Endothelial cell of umbilical vein (primary cell): ENCODE results near the gene PRTN3. TPM values are rescaled to one million over a fixed set of nuclear protein-coding genes. Genes with fewer than 3 reads are reported as not detected.
A peak's percentile ranks its signal among the peaks of the same experiment; 100 is the strongest.

Experiments used
- BruUV-seq: library from RNA; stranded (reverse); fragments of 400-500 nt; replicated peaks from 2 replicates; lab custom pipeline; 2021; lab: Mats Ljungman, UMichigan
- CTCF ChIA-PET: fragments of 300-600, 350-600 bp; sonication (Branson Sonifier 250); formaldehyde crosslinking; loops from one replicate; lab custom pipeline; 2021; ENCODE audit warnings: antibody characterized with exemption, inconsistent platforms; lab: Charles Lee
- POLR2A ChIA-PET: fragments of 300-600, 350-600 bp; sonication (Branson Sonifier 250); formaldehyde crosslinking; loops from one replicate; lab custom pipeline; 2021; ENCODE audit warnings: antibody characterized with exemption, inconsistent platforms; lab: Charles Lee
- DNase-seq: peaks from one replicate; pipeline ENCODE4 v3.0.0-alpha.2; 2011; ENCODE audit warnings: low read depth, low spot score
- FAIRE-seq: peaks from 2 replicates; lab custom pipeline; 2011; peaks lifted over from hg19 to GRCh38; lab: Jason Lieb, UNC
- H2AFZ ChIP-seq: 2 replicates; pipeline ENCODE4 v1.6.0; 2012; ENCODE audit warnings: low read depth, low read length, control low read depth, inconsistent platforms
- H3K27ac ChIP-seq: 2 replicates; pipeline ENCODE4 v1.5.1; 2011; ENCODE audit warnings: low read depth, mild to moderate bottlenecking, control low read depth, low read length, moderate library complexity; ENCODE audit not compliant: insufficient read depth
- H3K27me3 ChIP-seq, 2 experiments: 2 replicates each; pipeline versions ENCODE4 v1.6.0 to v1.6.1; 2011; ENCODE audit warnings: low read length in 2 of 2, mixed read lengths in 1 of 2; ENCODE audit not compliant: control insufficient read depth in 2 of 2, insufficient read depth in 2 of 2
- H3K36me3 ChIP-seq, 2 experiments: 2 replicates in 1 of 2; 3 replicates in 1 of 2; pipeline ENCODE4 v1.5.1; 2011; ENCODE audit warnings: low read length in 2 of 2, mild to moderate bottlenecking in 1 of 2, moderate library complexity in 1 of 2; ENCODE audit not compliant: control insufficient read depth in 2 of 2, insufficient read depth in 2 of 2; ENCODE audit errors: extremely low read depth in 1 of 2
- H3K4me1 ChIP-seq: 3 replicates; pipeline ENCODE4 v1.5.1; 2011; ENCODE audit warnings: mild to moderate bottlenecking, low read length; ENCODE audit not compliant: control insufficient read depth, insufficient read depth; ENCODE audit errors: extremely low read depth
- H3K4me2 ChIP-seq: 2 replicates; pipeline ENCODE4 v1.6.1; 2011; ENCODE audit warnings: low read length, control low read depth, mixed read lengths; ENCODE audit not compliant: insufficient read depth
- H3K4me3 ChIP-seq, 3 experiments: fragments of 200-600 bp in 1 of 3; sonication (generic), shearing (Covaris generic) in 1 of 3; replicated peaks in 1 of 3; 2 replicates each; pipeline ENCODE4 v1.5.1; 2011 to 2016; ENCODE audit warnings: control low read depth in 3 of 3, low read length in 3 of 3, mild to moderate bottlenecking in 2 of 3, inconsistent platforms in 1 of 3, low read depth in 1 of 3, moderate library complexity in 1 of 3; ENCODE audit not compliant: insufficient read depth in 1 of 3
- H3K79me2 ChIP-seq: 2 replicates; pipeline ENCODE4 v1.6.0; 2012; ENCODE audit warnings: low read length, inconsistent platforms; ENCODE audit not compliant: control insufficient read depth, insufficient read depth
- H3K9ac ChIP-seq: replicated peaks from 2 replicates; pipeline ENCODE3; 2011; ENCODE audit warnings: low read length, control low read depth; ENCODE audit not compliant: insufficient read depth; ENCODE audit errors: extremely low read depth
- H3K9me1 ChIP-seq: replicated peaks from 3 replicates; pipeline ENCODE4 v1.6.0; 2011; ENCODE audit warnings: mild to moderate bottlenecking, low read length; ENCODE audit not compliant: control insufficient read depth, insufficient read depth; ENCODE audit errors: extremely low read depth
- H3K9me3 ChIP-seq: replicated peaks from 2 replicates; pipeline ENCODE4 v1.5.1; 2012; ENCODE audit warnings: low read length, inconsistent platforms; ENCODE audit not compliant: control insufficient read depth, insufficient read depth
- H4K20me1 ChIP-seq: replicated peaks from 2 replicates; pipeline ENCODE3; 2011; ENCODE audit warnings: mild to moderate bottlenecking, low read length; ENCODE audit not compliant: control insufficient read depth, insufficient read depth; ENCODE audit errors: extremely low read depth
- CTCF ChIP-seq, 2 donors: IDR thresholded peaks; 1 replicate in 1 of 2; 2 replicates in 1 of 2; pipeline ENCODE4 v1.5.1; 2011; ENCODE audit warnings: low read length in 2 of 2, mild to moderate bottlenecking in 2 of 2, moderate library complexity in 2 of 2, control low read depth in 1 of 2, inconsistent platforms in 1 of 2, low read depth in 1 of 2; ENCODE audit not compliant: insufficient read depth in 1 of 2; ENCODE audit errors: extremely low read depth in 1 of 2
- POLR2A ChIP-seq: IDR thresholded peaks from 2 replicates; pipeline ENCODE4 v1.6.1; 2012; ENCODE audit warnings: low read depth, mild to moderate bottlenecking, control low read depth, low read length
- dilution Hi-C: fragments of 300-500 bp; cut with MboI; formaldehyde crosslinking; loops from one replicate; pipeline ENCODE4 v1.15.0; 2019; ENCODE audit warnings: low sequenced_read_pairs; ENCODE audit not compliant: extremely low pct_ligation_motif_present
- intact Hi-C: fragments of 100-400 bp; cut with micrococcal nuclease; formaldehyde crosslinking; loops from one replicate; pipeline ENCODE4 v1.10.0; 2022
- microRNA counts: library from miRNA; unstranded; fragments of <30 nt; microRNA quantifications from one replicate; lab custom pipeline; 2016
- microRNA-seq: library from miRNA; unstranded; fragments of <30 nt; microRNA quantifications from one replicate; pipeline ENCODE4 v1.2.0, GENCODE V29; 2021; ENCODE audit warnings: borderline number of aligned reads, borderline replicate concordance
- polyA plus RNA-seq, 4 experiments: library from polyadenylated mRNA; depleted of rRNA in 3 of 4; stranded (reverse) in 3 of 4; unstranded in 1 of 4; fragments of >200 nt; gene quantifications; 2 replicates each; pipeline versions ENCODE4 v1.2.1 to v1.2.3, GENCODE V29; 2011 to 2012; ENCODE audit warnings: missing spikeins in 1 of 4
- small RNA-seq: library from RNA; depleted of rRNA; stranded (forward); fragments of <200 nt; gene quantifications from one replicate; pipeline ENCODE3, GENCODE V24; 2012; ENCODE audit warnings: low replicate concordance, low read depth; ENCODE audit not compliant: insufficient read depth, insufficient read length
- total RNA-seq: library from RNA; stranded (reverse); gene quantifications from 2 replicates; pipeline ENCODE4 v1.2.3, GENCODE V29; 2021

The PRTN3 gene
- total and polyA plus RNA-seq, 2 donors (not counting 3 experiments of a cell fraction or from before 2014, with no cell fraction given): not detected

GRCh38 chr19:897442-898039 lies 56.7 kb downstream of the PRTN3 start:
- Histone ChIP-seq H3K36me3 (peaks cover 0 to 11% of the 10 kb centered on the region in 2 experiments), H3K9ac (no peak overlapping the region), H3K9me3 (no peaks in the 10 kb centered on the region), H3K4me1 (no peaks in the 10 kb centered on the region), H4K20me1 (no peaks in the 10 kb centered on the region), H3K27me3 (no peaks in the 10 kb centered on the region), H3K79me2 (no peaks in the 10 kb centered on the region), H3K4me2 (no peak overlapping the region), H3K27ac (no peak overlapping the region), H3K4me3 (no peak overlapping the region), H3K9me1 (no peaks in the 10 kb centered on the region), H2AFZ (no peak overlapping the region)
- POLR2A ChIA-PET: no interaction called here
- peak in 1 of 2 donors; percentile 15 for TF ChIP-seq CTCF (IDR thresholded peaks at IDR 0.05; ENCODE audit: extremely low read depth in 1 of 2, insufficient read depth in 1 of 2, low read depth in 1 of 2, low read length in 2 of 2)
- TF ChIP-seq POLR2A: no peak
- no peak for DNase-seq
- BruUV-seq: no TSS peak
- FAIRE-seq: no peak
- intact Hi-C loops: no loop called here
- dilution Hi-C loops: no loop called here
- CTCF ChIA-PET: interaction anchor here (0.7 to 1.3 kb wide), 2 partner anchors 8 to 32 kb away, joined by 3 read pairs; no protein-coding TSS in a partner anchor

MicroRNAs within 50 kb of the gene (microRNA counts, 767-probe panel; counts per million panel counts)
- 723 counts per million, percentile 96 among the panel's probes with 10 or more counts for microRNA hsa-miR-3187-3p (lab: Ali Mortazavi, UCI)

Small RNAs within 50 kb of the gene (microRNA-seq; reads per million reads assigned to microRNA genes)
- 52.2 reads per million, percentile 48 among the genes with 10 or more reads in this experiment for gene MIR3187
- 4.2 reads per million, percentile 6 among the genes with 10 or more reads in this experiment for gene MIR4745

Small RNAs within 50 kb of the gene (small RNA-seq; reads per million reads assigned to genes)
- not detected for gene MIR3187
- 1.1 reads per million for gene RNU6-9

Other genes with a start within 250 kb of the PRTN3 start
- gene POLRMT, start 207.5 kb upstream of the PRTN3 start, total RNA-seq: 46.7 and 50.6 TPM in 2 replicates
- 38.9 and 50.8 TPM in 2 replicates for gene POLRMT, start 207.5 kb upstream of the PRTN3 start, polyA plus RNA-seq
- not detected in 2 replicates for gene FGF22, start 201.1 kb upstream of the PRTN3 start, total RNA-seq
- 0.06 and 0.07 TPM in 2 replicates for gene FGF22, start 201.1 kb upstream of the PRTN3 start, polyA plus RNA-seq
- 58.4 and 61.3 TPM in 2 replicates for gene RNF126, start 177.8 kb upstream of the PRTN3 start, total RNA-seq
- gene RNF126, start 177.8 kb upstream of the PRTN3 start, polyA plus RNA-seq: 19.2 and 20.5 TPM in 2 replicates
- 19.9 and 30.3 TPM in 2 replicates for gene FSTL3, start 164.6 kb upstream of the PRTN3 start, total RNA-seq
- gene FSTL3, start 164.6 kb upstream of the PRTN3 start, polyA plus RNA-seq: 45.2 and 70.7 TPM in 2 replicates
- not detected in 2 replicates for gene PRSS57, start 145.5 kb upstream of the PRTN3 start, total RNA-seq
- gene PRSS57, start 145.5 kb upstream of the PRTN3 start, polyA plus RNA-seq: not detected in 2 replicates
- gene PALM, start 132.1 kb upstream of the PRTN3 start, total RNA-seq: 24.2 and 31.8 TPM in 2 replicates
- 3.9 and 5.7 TPM in 2 replicates for gene PALM, start 132.1 kb upstream of the PRTN3 start, polyA plus RNA-seq
- not detected in 2 replicates for gene MISP, start 89.9 kb upstream of the PRTN3 start, total RNA-seq
- gene MISP, start 89.9 kb upstream of the PRTN3 start, polyA plus RNA-seq: not detected in 2 replicates
- 607 and 623 TPM in 2 replicates for gene PTBP1, start 43.5 kb upstream of the PRTN3 start, total RNA-seq
- 382 and 465 TPM in 2 replicates for gene PTBP1, start 43.5 kb upstream of the PRTN3 start, polyA plus RNA-seq
- 0.76 and 1.2 TPM in 2 replicates for gene PLPPR3, start 19.0 kb upstream of the PRTN3 start, total RNA-seq
- gene PLPPR3, start 19.0 kb upstream of the PRTN3 start, polyA plus RNA-seq: 1.1 and 2.0 TPM in 2 replicates
- not detected in 2 replicates for gene AZU1, start 13.2 kb upstream of the PRTN3 start, total RNA-seq
- 0.12 TPM in 1 of 2 replicates, not detected in the other for gene AZU1, start 13.2 kb upstream of the PRTN3 start, polyA plus RNA-seq
- not detected in 2 replicates for gene ELANE, start 11.3 kb downstream of the PRTN3 start, total RNA-seq
- not detected in 2 replicates for gene ELANE, start 11.3 kb downstream of the PRTN3 start, polyA plus RNA-seq
- gene CFD, start 18.7 kb downstream of the PRTN3 start, total RNA-seq: 0.40 TPM in 1 of 2 replicates, not detected in the other
- gene CFD, start 18.7 kb downstream of the PRTN3 start, polyA plus RNA-seq: 0.25 and 0.53 TPM in 2 replicates
- 54.7 and 63.1 TPM in 2 replicates for gene MED16, start 52.2 kb downstream of the PRTN3 start, total RNA-seq
- gene MED16, start 52.2 kb downstream of the PRTN3 start, polyA plus RNA-seq: 66.5 and 96.6 TPM in 2 replicates
- gene RNU6-9, start 52.5 kb downstream of the PRTN3 start, total RNA-seq: not detected in 2 replicates
- not detected in 2 replicates for gene RNU6-9, start 52.5 kb downstream of the PRTN3 start, polyA plus RNA-seq
- gene R3HDM4, start 72.2 kb downstream of the PRTN3 start, total RNA-seq: 49.6 and 53.9 TPM in 2 replicates
- 51.8 and 70.6 TPM in 2 replicates for gene R3HDM4, start 72.2 kb downstream of the PRTN3 start, polyA plus RNA-seq
- not detected in 2 replicates for gene KISS1R, start 76.3 kb downstream of the PRTN3 start, total RNA-seq
- not detected in 2 replicates for gene KISS1R, start 76.3 kb downstream of the PRTN3 start, polyA plus RNA-seq
- 10.8 and 13.2 TPM in 2 replicates for gene ARID3A, start 85.0 kb downstream of the PRTN3 start, total RNA-seq
- 5.4 and 7.6 TPM in 2 replicates for gene ARID3A, start 85.0 kb downstream of the PRTN3 start, polyA plus RNA-seq
- gene WDR18, start 143.3 kb downstream of the PRTN3 start, total RNA-seq: 54.8 and 74.7 TPM in 2 replicates
- 102 and 151 TPM in 2 replicates for gene WDR18, start 143.3 kb downstream of the PRTN3 start, polyA plus RNA-seq
- 0.69 and 0.82 TPM in 2 replicates for gene GRIN3B, start 159.4 kb downstream of the PRTN3 start, total RNA-seq
- 0.43 and 0.81 TPM in 2 replicates for gene GRIN3B, start 159.4 kb downstream of the PRTN3 start, polyA plus RNA-seq
- 142 and 147 TPM in 2 replicates for gene TMEM259, start 180.1 kb downstream of the PRTN3 start, total RNA-seq
- 297 and 430 TPM in 2 replicates for gene TMEM259, start 180.1 kb downstream of the PRTN3 start, polyA plus RNA-seq
- gene RNU6-2, start 180.5 kb downstream of the PRTN3 start, total RNA-seq: not detected in 2 replicates
- not detected in 2 replicates for gene RNU6-2, start 180.5 kb downstream of the PRTN3 start, polyA plus RNA-seq
- 280 and 286 TPM in 2 replicates for gene CNN2, start 185.6 kb downstream of the PRTN3 start, total RNA-seq
- gene CNN2, start 185.6 kb downstream of the PRTN3 start, polyA plus RNA-seq: 185 and 207 TPM in 2 replicates
- 9.8 and 11.0 TPM in 2 replicates for gene ABCA7, start 199.1 kb downstream of the PRTN3 start, total RNA-seq
- gene ABCA7, start 199.1 kb downstream of the PRTN3 start, polyA plus RNA-seq: 4.9 and 5.7 TPM in 2 replicates
- 10.4 and 12.5 TPM in 2 replicates for gene ARHGAP45, start 226.2 kb downstream of the PRTN3 start, total RNA-seq
- 6.9 and 7.5 TPM in 2 replicates for gene ARHGAP45, start 226.2 kb downstream of the PRTN3 start, polyA plus RNA-seq